ENCODE results near the gene AGK.

DNA sequence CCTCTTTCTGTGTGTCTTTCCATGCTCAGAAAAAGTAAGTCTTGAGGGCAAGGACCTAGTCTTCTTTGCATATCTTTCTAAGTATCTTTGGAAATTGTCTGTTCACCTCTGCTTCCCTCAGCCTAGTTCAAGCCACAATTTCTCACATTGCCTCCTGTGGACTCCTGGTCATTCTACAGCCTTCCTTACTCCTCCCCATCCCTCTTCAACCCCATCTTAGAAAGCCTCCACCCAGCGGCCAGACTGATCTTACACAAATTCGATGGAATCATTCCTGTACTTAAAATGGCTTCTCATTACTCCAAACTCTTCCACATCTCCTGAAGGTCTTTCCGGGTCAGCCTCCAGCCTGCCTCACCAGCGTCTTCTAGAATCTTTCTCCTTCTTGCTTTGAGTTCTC is 24.1 kb upstream of the AGK start:
- TF ChIP-seq POLR2A (IDR thresholded peaks at IDR 0.05; ENCODE audit: low read length) (no peak), CTCF (IDR thresholded peaks at IDR 0.05) (no peak), ZFP36 (IDR thresholded peaks at IDR 0.05; ENCODE audit: borderline replicate concordance, partially characterized antibody) (no peak), POLR2AphosphoS2 (conservative IDR thresholded peaks at IDR 0.05; ENCODE audit: low read length) (no peak), MYC (IDR thresholded peaks at IDR 0.05; ENCODE audit: borderline replicate concordance, low read length) (no peak), JUNB (IDR thresholded peaks at IDR 0.05) (no peak), CBX8 (IDR thresholded peaks at IDR 0.05) (no peak), TP53 (CRISPR knock-in tag; IDR thresholded peaks at IDR 0.05) (no peak), RFX5 (IDR thresholded peaks at IDR 0.05) (no peak), RCOR1 (IDR thresholded peaks at IDR 0.05; ENCODE audit: low read depth, low read length) (no peak), CEBPB (IDR thresholded peaks at IDR 0.05) (no peak)
- TF ChIP-seq, protein P1, sequence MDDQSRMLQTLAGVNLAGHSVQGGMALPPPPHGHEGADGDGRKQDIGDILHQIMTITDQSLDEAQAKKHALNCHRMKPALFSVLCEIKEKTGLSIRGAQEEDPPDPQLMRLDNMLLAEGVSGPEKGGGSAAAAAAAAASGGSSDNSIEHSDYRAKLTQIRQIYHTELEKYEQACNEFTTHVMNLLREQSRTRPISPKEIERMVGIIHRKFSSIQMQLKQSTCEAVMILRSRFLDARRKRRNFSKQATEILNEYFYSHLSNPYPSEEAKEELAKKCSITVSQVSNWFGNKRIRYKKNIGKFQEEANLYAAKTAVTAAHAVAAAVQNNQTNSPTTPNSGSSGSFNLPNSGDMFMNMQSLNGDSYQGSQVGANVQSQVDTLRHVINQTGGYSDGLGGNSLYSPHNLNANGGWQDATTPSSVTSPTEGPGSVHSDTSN (IDR thresholded peaks at IDR 0.05) = no peak
- TF ChIP-seq, protein P2, sequence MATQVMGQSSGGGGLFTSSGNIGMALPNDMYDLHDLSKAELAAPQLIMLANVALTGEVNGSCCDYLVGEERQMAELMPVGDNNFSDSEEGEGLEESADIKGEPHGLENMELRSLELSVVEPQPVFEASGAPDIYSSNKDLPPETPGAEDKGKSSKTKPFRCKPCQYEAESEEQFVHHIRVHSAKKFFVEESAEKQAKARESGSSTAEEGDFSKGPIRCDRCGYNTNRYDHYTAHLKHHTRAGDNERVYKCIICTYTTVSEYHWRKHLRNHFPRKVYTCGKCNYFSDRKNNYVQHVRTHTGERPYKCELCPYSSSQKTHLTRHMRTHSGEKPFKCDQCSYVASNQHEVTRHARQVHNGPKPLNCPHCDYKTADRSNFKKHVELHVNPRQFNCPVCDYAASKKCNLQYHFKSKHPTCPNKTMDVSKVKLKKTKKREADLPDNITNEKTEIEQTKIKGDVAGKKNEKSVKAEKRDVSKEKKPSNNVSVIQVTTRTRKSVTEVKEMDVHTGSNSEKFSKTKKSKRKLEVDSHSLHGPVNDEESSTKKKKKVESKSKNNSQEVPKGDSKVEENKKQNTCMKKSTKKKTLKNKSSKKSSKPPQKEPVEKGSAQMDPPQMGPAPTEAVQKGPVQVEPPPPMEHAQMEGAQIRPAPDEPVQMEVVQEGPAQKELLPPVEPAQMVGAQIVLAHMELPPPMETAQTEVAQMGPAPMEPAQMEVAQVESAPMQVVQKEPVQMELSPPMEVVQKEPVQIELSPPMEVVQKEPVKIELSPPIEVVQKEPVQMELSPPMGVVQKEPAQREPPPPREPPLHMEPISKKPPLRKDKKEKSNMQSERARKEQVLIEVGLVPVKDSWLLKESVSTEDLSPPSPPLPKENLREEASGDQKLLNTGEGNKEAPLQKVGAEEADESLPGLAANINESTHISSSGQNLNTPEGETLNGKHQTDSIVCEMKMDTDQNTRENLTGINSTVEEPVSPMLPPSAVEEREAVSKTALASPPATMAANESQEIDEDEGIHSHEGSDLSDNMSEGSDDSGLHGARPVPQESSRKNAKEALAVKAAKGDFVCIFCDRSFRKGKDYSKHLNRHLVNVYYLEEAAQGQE (IDR thresholded peaks at IDR 0.05) = no peak
- TF ChIP-seq, protein P3, sequence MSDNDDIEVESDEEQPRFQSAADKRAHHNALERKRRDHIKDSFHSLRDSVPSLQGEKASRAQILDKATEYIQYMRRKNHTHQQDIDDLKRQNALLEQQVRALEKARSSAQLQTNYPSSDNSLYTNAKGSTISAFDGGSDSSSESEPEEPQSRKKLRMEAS (IDR thresholded peaks at IDR 0.05) = no peak

All from A549 (cell line).